Vagina (tissue), 2 donors: Measurements from ENCODE around the gene JAG2. TPM values are rescaled to one million over a fixed set of nuclear protein-coding genes. Genes with fewer than 3 reads are reported as not detected.

Experiments used
- DNase-seq, 2 donors: peaks; one replicate each; pipeline ENCODE4 v3.0.0-alpha.2; 2017; ENCODE audit errors: extremely low spot score in 2 of 2
- H3K27ac ChIP-seq: fragments of 200-600 bp; sonication (generic); one replicate; pipeline ENCODE4 v1.5.1; 2019
- H3K27me3 ChIP-seq: fragments of 200-600 bp; sonication (generic); one replicate; pipeline ENCODE4 v1.5.1; 2019
- H3K36me3 ChIP-seq, 2 donors: fragments of 200-600 bp; sonication (generic); one replicate each; pipeline ENCODE4 v1.5.1; 2017 to 2019
- H3K4me1 ChIP-seq: fragments of 200-600 bp; sonication (generic); one replicate; pipeline ENCODE4 v1.5.1; 2019
- H3K4me3 ChIP-seq, 2 donors: fragments of 200-600 bp; sonication (generic); 1 replicate in 1 of 2; 2 replicates in 1 of 2; pipeline ENCODE4 v1.5.1; 2016 to 2019
- H3K9me3 ChIP-seq: fragments of 200-600 bp; sonication (generic); one replicate; pipeline ENCODE4 v1.5.1; 2019
- CTCF ChIP-seq, 3 experiments: fragments of 450-650 bp in 2 of 3; fragments of 200-600 bp in 1 of 3; sonication (generic) in 1 of 3; IDR thresholded peaks; one replicate each; pipeline ENCODE4 v1.5.1; 2017 to 2019; ENCODE audit warnings: antibody characterized with exemption in 3 of 3, mild to moderate bottlenecking in 2 of 3, moderate library complexity in 2 of 3
- POLR2A ChIP-seq, 2 donors: fragments of 450-650 bp; IDR thresholded peaks; one replicate each; pipeline ENCODE4 v1.6.1; 2017; ENCODE audit warnings: antibody characterized with exemption in 2 of 2, mild to moderate bottlenecking in 2 of 2, moderate library complexity in 2 of 2
- POLR2AphosphoS5 ChIP-seq, 2 donors: sonication (generic); formaldehyde crosslinking; IDR thresholded peaks; one replicate each; pipeline ENCODE4 v1.9.0; 2017; ENCODE audit warnings: antibody characterized with exemption in 2 of 2, mild to moderate bottlenecking in 2 of 2, low read depth in 1 of 2; ENCODE audit not compliant: insufficient read depth in 1 of 2
- intact Hi-C: fragments of 100-400 bp; cut with DNase I; formaldehyde crosslinking; loops from one replicate; pipeline ENCODE4 v1.15.1; 2023
- total RNA-seq: library from RNA; depleted of rRNA; stranded (reverse); fragments of >200 nt; gene quantifications from one replicate; pipeline ENCODE4 v1.2.3, GENCODE V29; 2016

The JAG2 gene
- total RNA-seq, 1 donor from 2014 or later: 17.7 TPM

- Histone ChIP-seq H3K4me1 (no peaks in the 10 kb centered on the region), H3K9me3 (no peaks in the 10 kb centered on the region), H3K4me3 (no peak overlapping the region), H3K36me3 (no peaks in the 10 kb centered on the region), H3K27me3 (no peaks in the 10 kb centered on the region), H3K27ac (no peak overlapping the region)
- no peak for DNase-seq
- intact Hi-C loops: no loop called here
- TF ChIP-seq POLR2A (IDR thresholded peaks at IDR 0.05) (no peak), POLR2AphosphoS5 (IDR thresholded peaks at IDR 0.05; ENCODE audit: insufficient read depth in 1 of 2, low read depth in 1 of 2) (no peak), CTCF (IDR thresholded peaks at IDR 0.05) (no peak)
Observed at GRCh38 chr14:105108516-105108864, 60.1 kb downstream of the JAG2 start.

- H3K27ac ChIP-seq: no peak overlapping the region
- no peaks in the 10 kb centered on the region for H3K4me1 ChIP-seq
- intact Hi-C loops: no loop called here
- H3K9me3 ChIP-seq: no peaks in the 10 kb centered on the region
- DNase-seq: peak in 1 of 2 donors; percentile 49
- H3K27me3 ChIP-seq: no peaks in the 10 kb centered on the region
- no peaks in the 10 kb centered on the region for H3K36me3 ChIP-seq
- no peak overlapping the region for H3K4me3 ChIP-seq
- TF ChIP-seq POLR2A (IDR thresholded peaks at IDR 0.05) (no peak), POLR2AphosphoS5 (IDR thresholded peaks at IDR 0.05; ENCODE audit: insufficient read depth in 1 of 2, low read depth in 1 of 2) (no peak)
Observed at GRCh38 chr14:105107781-105108515, 60.6 kb downstream of the JAG2 start.

GRCh38 chr14:105107351-105107750, 61.2 kb downstream of the JAG2 start:
- no peaks in the 10 kb centered on the region for H3K4me1 ChIP-seq
- intact Hi-C loops: no loop called here
- no peaks in the 10 kb centered on the region for H3K9me3 ChIP-seq
- H3K36me3 ChIP-seq: no peaks in the 10 kb centered on the region
- TF ChIP-seq POLR2A (IDR thresholded peaks at IDR 0.05): no peak
- TF ChIP-seq CTCF (IDR thresholded peaks at IDR 0.05): no peak
- TF ChIP-seq POLR2AphosphoS5 (IDR thresholded peaks at IDR 0.05; ENCODE audit: insufficient read depth in 1 of 2, low read depth in 1 of 2): no peak
- H3K4me3 ChIP-seq: no peak overlapping the region
- no peak overlapping the region for H3K27ac ChIP-seq
- H3K27me3 ChIP-seq: no peaks in the 10 kb centered on the region
- no peak for DNase-seq

- no peaks in the 10 kb centered on the region for H3K4me1 ChIP-seq
- intact Hi-C loops: no loop called here
- DNase-seq: no peak
- no peak for TF ChIP-seq CTCF (IDR thresholded peaks at IDR 0.05)
- TF ChIP-seq POLR2AphosphoS5 (IDR thresholded peaks at IDR 0.05; ENCODE audit: insufficient read depth in 1 of 2, low read depth in 1 of 2): no peak
- no peak for TF ChIP-seq POLR2A (IDR thresholded peaks at IDR 0.05)
- no peaks in the 10 kb centered on the region for H3K9me3 ChIP-seq
- no peak overlapping the region for H3K4me3 ChIP-seq
- H3K27me3 ChIP-seq: no peaks in the 10 kb centered on the region
- H3K27ac ChIP-seq: no peak overlapping the region
- H3K36me3 ChIP-seq: no peaks in the 10 kb centered on the region
Observed at GRCh38 chr14:105105158-105105557, 63.4 kb downstream of the JAG2 start.

GRCh38 chr14:105102893-105103292, 65.7 kb downstream of the JAG2 start:
- Histone ChIP-seq H3K27ac (no peak overlapping the region), H3K4me3 (no peak overlapping the region), H3K9me3 (no peaks in the 10 kb centered on the region), H3K36me3 (no peaks in the 10 kb centered on the region), H3K4me1 (no peaks in the 10 kb centered on the region), H3K27me3 (no peaks in the 10 kb centered on the region)
- DNase-seq: no peak
- TF ChIP-seq POLR2A (IDR thresholded peaks at IDR 0.05): no peak
- no peak for TF ChIP-seq CTCF (IDR thresholded peaks at IDR 0.05)
- intact Hi-C loops: no loop called here
